Heart left ventricle (tissue), 16 donors: ENCODE data around the gene PLPP1. TPM values are rescaled to one million over a fixed set of nuclear protein-coding genes. Genes with fewer than 3 reads are reported as not detected.

Source experiments
- ATAC-seq, 4 donors: fragments of 200-7000 bp; cut with Tn5 transposase; one replicate each; pipeline ENCODE4 v1.9.1; 2020 to 2022; ENCODE audit warnings: moderate library complexity in 4 of 4, mild to moderate bottlenecking in 3 of 4, moderate number of reproducible peaks in 1 of 4
- DNase-seq, 5 donors: peaks; one replicate each; pipeline ENCODE4 v3.0.0-alpha.2; 2020
- H3K27ac ChIP-seq, 12 donors: fragments of 200-600 bp; sonication (generic) in 4 of 12; one replicate each; pipeline versions ENCODE4 v1.5.0 to v1.8.0; 2016 to 2022; ENCODE audit warnings: mild to moderate bottlenecking in 2 of 12
- H3K27me3 ChIP-seq, 9 donors: fragments of 200-600 bp; sonication (generic) in 2 of 9; one replicate each; pipeline versions ENCODE4 v1.5.1 to v1.8.0; 2016 to 2022; ENCODE audit warnings: mild to moderate bottlenecking in 3 of 9
- H3K36me3 ChIP-seq, 9 donors: fragments of 200-600 bp; sonication (generic) in 2 of 9; one replicate each; pipeline versions ENCODE4 v1.5.0 to v1.8.0; 2018 to 2022; ENCODE audit warnings: mild to moderate bottlenecking in 2 of 9
- H3K4me1 ChIP-seq, 12 donors: fragments of 200-600 bp; sonication (generic) in 4 of 12; one replicate each; pipeline versions ENCODE4 v1.5.0 to v1.8.0; 2016 to 2022; ENCODE audit warnings: mild to moderate bottlenecking in 3 of 12
- H3K4me3 ChIP-seq, 12 donors: fragments of 200-600 bp; sonication (generic) in 4 of 12; one replicate each; pipeline versions ENCODE4 v1.5.0 to v1.8.0; 2017 to 2022; ENCODE audit warnings: mild to moderate bottlenecking in 9 of 12, moderate library complexity in 4 of 12
- H3K9me3 ChIP-seq, 12 donors: fragments of 200-600 bp; sonication (generic) in 4 of 12; one replicate each; pipeline versions ENCODE4 v1.5.0 to v1.8.0; 2016 to 2022; ENCODE audit warnings: mild to moderate bottlenecking in 1 of 12
- CTCF ChIP-seq, 12 donors: fragments of 200-600 bp; sonication (generic) in 4 of 12; IDR thresholded peaks; one replicate each; pipeline versions ENCODE4 v1.5.0 to v1.8.0; 2018 to 2022; ENCODE audit warnings: antibody characterized with exemption in 12 of 12, mild to moderate bottlenecking in 5 of 12
- POLR2A ChIP-seq, 2 donors: fragments of 450-650 bp; IDR thresholded peaks; one replicate each; pipeline ENCODE4 v1.6.1; 2017; ENCODE audit warnings: antibody characterized with exemption in 2 of 2, mild to moderate bottlenecking in 2 of 2, moderate library complexity in 2 of 2
- WGBS, 4 donors: extraction: QIAGEN DNeasy Blood & Tissue Kit in 2 of 4; methylation state at CpG; one replicate each; pipeline versions ENCODE4 v1.1.5 to v1.1.7; 2013 to 2018; 5-methylcytosine and 5-hydroxymethylcytosine counted together
- intact Hi-C, 10 donors: fragments of 100-400 bp; cut with DNase I; formaldehyde crosslinking; loops; one replicate each; pipeline versions ENCODE4 v1.11.1 to v1.14.2; 2022
- polyA plus RNA-seq, 2 donors: library from polyadenylated mRNA; stranded (reverse); fragments of 200-250 nt; gene quantifications; one replicate each; pipeline ENCODE4 v1.2.3, GENCODE V29; 2013
- total RNA-seq, 9 donors: library from RNA; depleted of rRNA in 2 of 9; stranded (reverse); fragments of >200 nt in 2 of 9; fragmentation: NEBNext Ultra II Directional in 3 of 9; extraction: Animal tissue kit (Norgen Biotek cat#: 25700) in 3 of 9; gene quantifications; one replicate each; pipeline versions ENCODE4 v1.1.0 to v1.2.4, GENCODE V29; 2016 to 2023
- donor health status: ischemic (EF 13 %, LVEDD 7.1; RV severe dilation, severe dysfunction).
- donor health status: healthy with polysubstance abuse.
- donor health status: DM: no; HTN: yes; CAD: no.
- donor health status: DM: no; HTN: no; CAD: no.
- donor health status: ischemic (EF 25% LVEDD 6.9; RV normal size, moderate dysfunction).
- donor health status: ischemic (EF 25% LVEDD 5.7; RV mildly dilated, moderate dysfunction).
- donor health status: healthy.
- donor health status: DM: yes; HTN: yes; CAD: no.
- donor health status: ischemic (EF 35%, LVEDD 5.7; RV mildly dilated, moderate dysfunction).
- donor health status: nonischemic (EF 11% LVEDD 7.7; RV severe dilation, severe dysfunction).
- donor health status: DM: yes; HTN: yes; CAD: no.
- donor health status: PGD.
- donor health status: ischemic (EF 29% LVEDD 5.4; RV normal size, mild dysfunction).
- donor health status: nonischemic (EF 23%, LVEDD 6.1; RV moderate dilation, normal function).

The PLPP1 gene
- total and polyA plus RNA-seq, 11 donors: 64.9 to 223 (median 81.5) TPM

- ATAC-seq (peak; percentile 66 to 87 (median 77)), DNase-seq (no peak)
- Histone ChIP-seq H3K27ac (no peak overlapping the region), H3K4me1 (peaks cover 0 to 13% (median 0%) of the 10 kb centered on the region in 12 donors), H3K36me3 (peaks cover 0 to 83% (median 69%) of the 10 kb centered on the region in 9 donors), H3K4me3 (no peak overlapping the region), H3K9me3 (no peaks in the 10 kb centered on the region), H3K27me3 (no peaks in the 10 kb centered on the region)
- intact Hi-C loops: loop anchor here (1.0 to 10.0 kb wide), 7 partner anchors 62 to 286 kb away; partner anchors contain the start of gene PLPP1 (in 1 of the 10)
- TF ChIP-seq CTCF (IDR thresholded peaks at IDR 0.05) (peak; percentile 61 to 90 (median 76)), POLR2A (IDR thresholded peaks at IDR 0.05) (no peak)
- WGBS, 4 donors: 27 to 38% (median 29%) methylated on average over 1 of the region's 1 CpG
These were observed 127.6 kb downstream of the PLPP1 start for GRCh38 chr5:55407059-55407684.

- WGBS, 4 donors: 85 to 100% (median 92%) methylated on average over 2 of the region's 2 CpGs
- Histone ChIP-seq H3K9me3 (no peaks in the 10 kb centered on the region), H3K27ac (no peak overlapping the region), H3K36me3 (peaks cover 0 to 83% (median 71%) of the 10 kb centered on the region in 9 donors), H3K27me3 (no peaks in the 10 kb centered on the region), H3K4me3 (no peak overlapping the region), H3K4me1 (peaks cover 0 to 13% (median 0%) of the 10 kb centered on the region in 12 donors)
- ATAC-seq (no peak), DNase-seq (no peak)
- intact Hi-C loops: loop anchor here in 9 of 10 donors (2.0 to 10.0 kb wide), 5 partner anchors 61 to 287 kb away; partner anchors contain the start of gene PLPP1 (in 1 of the 9)
- TF ChIP-seq CTCF (IDR thresholded peaks at IDR 0.05): no peak
- no peak for TF ChIP-seq POLR2A (IDR thresholded peaks at IDR 0.05)
These were observed 128.5 kb downstream of the PLPP1 start for GRCh38 chr5:55406292-55406691.

GRCh38 chr5:55402199-55402598 lies 132.6 kb downstream of the PLPP1 start:
- no peak overlapping the region for H3K27ac ChIP-seq
- DNase-seq (no peak), ATAC-seq (no peak)
- 47 to 71% (median 48%) methylated on average over 2 of the region's 2 CpGs for WGBS, 4 donors
- peaks cover 0 to 96% (median 86%) of the 10 kb centered on the region in 9 donors for H3K36me3 ChIP-seq
- intact Hi-C loops: loop anchor here in 3 of 10 donors (5.0 to 10.0 kb wide), 2 partner anchors 55 to 57 kb away; no protein-coding TSS in a partner anchor
- no peak overlapping the region for H3K4me3 ChIP-seq
- no peaks in the 10 kb centered on the region for H3K9me3 ChIP-seq
- no peak for TF ChIP-seq POLR2A (IDR thresholded peaks at IDR 0.05)
- peak in 1 of 12 donors; percentile 9 for TF ChIP-seq CTCF (IDR thresholded peaks at IDR 0.05)
- peaks cover 0 to 3% (median 0%) of the 10 kb centered on the region in 12 donors for H3K4me1 ChIP-seq
- no peaks in the 10 kb centered on the region for H3K27me3 ChIP-seq

- peaks cover 0 to 63% (median 38%) of the 10 kb centered on the region in 9 donors for H3K36me3 ChIP-seq
- no peak for TF ChIP-seq POLR2A (IDR thresholded peaks at IDR 0.05)
- TF ChIP-seq CTCF (IDR thresholded peaks at IDR 0.05): no peak
- no peaks in the 10 kb centered on the region for H3K27me3 ChIP-seq
- DNase-seq: no peak
- no peak for ATAC-seq
- H3K9me3 ChIP-seq: peaks cover 0 to 11% (median 7%) of the 10 kb centered on the region in 12 donors
- intact Hi-C loops: no loop called here
- WGBS, 4 donors: 29 to 36% (median 34%) methylated on average over 2 of the region's 2 CpGs
- peak overlapping the region in 1 of 12 donors; percentile 17 for H3K27ac ChIP-seq
- peaks cover 0 to 24% (median 4%) of the 10 kb centered on the region in 12 donors for H3K4me1 ChIP-seq
- no peak overlapping the region for H3K4me3 ChIP-seq
These were observed 141.1 kb downstream of the PLPP1 start for GRCh38 chr5:55393501-55394175.
